H1 (cell line): ENCODE results near the gene CCDC78. TPM values are rescaled to one million over a fixed set of nuclear protein-coding genes. Genes with fewer than 3 reads are reported as not detected.

Experiments
- ATF3 ChIP-seq: IDR thresholded peaks from 2 replicates; pipeline ENCODE4 v1.6.1; 2011; ENCODE audit warnings: low read depth, mild to moderate bottlenecking, low read length; ENCODE audit not compliant: insufficient read depth
- BACH1 ChIP-seq: IDR thresholded peaks from 2 replicates; pipeline ENCODE4 v1.6.1; 2012; ENCODE audit warnings: low read length, improper control_type of control experiment
- CEBPB ChIP-seq: IDR thresholded peaks from 2 replicates; pipeline ENCODE4 v1.6.1; 2012; ENCODE audit warnings: low read depth, low read length
- E2F6 ChIP-seq: IDR thresholded peaks from 2 replicates; pipeline ENCODE4 v1.6.1; 2012; ENCODE audit warnings: inconsistent platforms
- GABPA ChIP-seq: IDR thresholded peaks from 2 replicates; pipeline ENCODE4 v1.6.1; 2011; ENCODE audit warnings: mild to moderate bottlenecking, low read length, moderate library complexity, borderline replicate concordance; ENCODE audit not compliant: insufficient read depth
- HDAC2 ChIP-seq, 2 experiments: fragments of 300-600 bp in 1 of 2; sonication (generic) in 1 of 2; IDR thresholded peaks; 2 replicates each; pipeline ENCODE4 v1.6.1; 2011 to 2012; ENCODE audit warnings: low read depth in 2 of 2, low read length in 2 of 2, mild to moderate bottlenecking in 2 of 2, moderate library complexity in 2 of 2, borderline replicate concordance in 1 of 2, inconsistent platforms in 1 of 2
- MAX ChIP-seq: IDR thresholded peaks from 2 replicates; pipeline ENCODE4 v1.6.1; 2012; ENCODE audit warnings: inconsistent platforms
- NANOG ChIP-seq: IDR thresholded peaks from 2 replicates; pipeline ENCODE4 v1.6.1; 2011; ENCODE audit warnings: low read length, low read depth, mild to moderate bottlenecking, inconsistent platforms; ENCODE audit not compliant: insufficient read depth, poor library complexity, severe bottlenecking
- RBBP5 ChIP-seq: IDR thresholded peaks from 2 replicates; pipeline ENCODE4 v1.7.1; 2012; ENCODE audit warnings: low read depth, mild to moderate bottlenecking, inconsistent platforms, low read length, moderate library complexity, borderline replicate concordance
- SAP30 ChIP-seq: fragments of 300-600 bp; sonication (generic); IDR thresholded peaks from 2 replicates; pipeline ENCODE4 v1.7.1; 2012; ENCODE audit warnings: low read length, moderate library complexity, mild to moderate bottlenecking, inconsistent platforms; ENCODE audit not compliant: insufficient read depth, insufficient replicate concordance
- SIN3A ChIP-seq, 2 experiments: IDR thresholded peaks in 1 of 2; conservative IDR thresholded peaks in 1 of 2; 2 replicates each; pipeline ENCODE4 v1.6.1; 2011 to 2012; ENCODE audit warnings: low read length in 2 of 2, improper control_type of control experiment in 1 of 2, low read depth in 1 of 2, mild to moderate bottlenecking in 1 of 2
- TCF12 ChIP-seq: IDR thresholded peaks from 2 replicates; pipeline ENCODE4 v1.6.1; 2011; ENCODE audit warnings: low read depth, mild to moderate bottlenecking, low read length
- YY1 ChIP-seq: IDR thresholded peaks from 2 replicates; pipeline ENCODE4 v1.6.1; 2011; ENCODE audit warnings: low read depth, mild to moderate bottlenecking, low read length
- polyA plus RNA-seq, 7 experiments: library from polyadenylated mRNA; depleted of rRNA in 3 of 7; stranded (reverse) in 5 of 7; unstranded in 2 of 7; fragments of >200 nt in 5 of 7; fragments of 200-250 nt in 2 of 7; gene quantifications; 1 replicate in 5 of 7; 2 replicates in 1 of 7; 4 replicates in 1 of 7; pipeline versions ENCODE4 v1.2.1 to v1.2.3, GENCODE V29; 2011 to 2013; ENCODE audit warnings: missing spikeins in 2 of 7, mixed read lengths in 2 of 7
- total RNA-seq: library from RNA; stranded (reverse); fragmentation: NEBNext Ultra II Directional; extraction: Animal tissue kit (Norgen Biotek cat#: 25700); gene quantifications from 2 replicates; pipeline ENCODE4 v1.2.1, GENCODE V29; 2021

Gene CCDC78
- total and polyA plus RNA-seq, 2 of the 8 experiments (the other 6 are each of a cell fraction or from before 2014, with no cell fraction given), result 7.1 to 8.5 TPM

GRCh38 chr16:695355-696089 is 30.7 kb downstream of the CCDC78 start (continued):
- TF ChIP-seq SIN3A (conservative IDR thresholded peaks at IDR 0.05 in 1 of 2, IDR thresholded peaks at IDR 0.05 in 1 of 2; ENCODE audit: low read depth in 1 of 2, low read length in 2 of 2) (0 out of 4 replicates have a peak, but pooled peaks of 1 of the 2 experiments have one; percentile 12), E2F6 (peak; percentile 92), TCF12 (no peak), RBBP5 (peak; percentile 86), NANOG (no peak), GABPA (0 out of 2 replicates have a peak, but pooled peaks have one; percentile 57), HDAC2 (IDR thresholded peaks at IDR 0.05; ENCODE audit: borderline replicate concordance in 1 of 2, low read depth in 2 of 2, low read length in 2 of 2) (0 out of 4 replicates have a peak, but pooled peaks of 1 of the 2 experiments have one; percentile 89), MAX (peak; percentile 96), YY1 (peak; percentile 78), ATF3 (no peak), CEBPB (no peak), SAP30 (no peak), BACH1 (peak; percentile 56; the same call in 1 of the 2 replicates)
